ENCODE results near the gene CLEC18A.

CLEC18A gene

GRCh38 chr16:69936252-69936651, 14.9 kb upstream of the CLEC18A start (continued):
- TF ChIP-seq PATZ1 (CRISPR knock-in tag; IDR thresholded peaks at IDR 0.05; ENCODE audit: borderline replicate concordance), result no peak
- no peak for TF ChIP-seq ZNF8 (CRISPR knock-in tag; IDR thresholded peaks at IDR 0.05)
- TF ChIP-seq ARNTL (CRISPR knock-in tag; IDR thresholded peaks at IDR 0.05; ENCODE audit: borderline replicate concordance, low read depth), result no peak

GRCh38 chr16:69936751-69937211, 14.4 kb upstream of the CLEC18A start:
- no peak for ATAC-seq
- no peak for TF ChIP-seq CSDC2 (CRISPR knock-in tag; IDR thresholded peaks at IDR 0.05)

DNA sequence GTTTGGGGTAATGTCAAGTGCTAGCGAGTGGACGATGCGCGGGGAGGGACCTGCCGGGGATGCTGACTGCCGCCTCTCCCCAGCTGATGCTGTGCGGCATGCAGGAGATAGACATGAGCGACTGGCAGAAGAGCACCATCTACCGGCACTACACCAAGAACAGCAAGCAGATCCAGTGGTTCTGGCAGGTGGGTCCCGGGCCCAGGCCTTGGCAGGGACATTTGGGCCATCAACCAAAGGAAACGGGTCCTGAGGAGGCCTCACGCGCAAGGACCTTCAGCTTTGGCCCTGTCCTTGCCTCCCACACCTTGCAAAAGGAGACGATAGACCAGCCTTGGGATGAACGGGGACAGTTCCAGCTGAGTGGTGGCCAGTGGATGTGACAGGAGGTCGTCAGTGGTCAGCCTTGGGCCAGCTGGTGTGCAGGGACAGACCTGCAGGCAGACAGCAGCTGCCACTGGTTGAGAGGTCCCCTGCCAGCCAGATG, 13.6 kb upstream of the CLEC18A start:
- peak; percentile 58 for ATAC-seq
- TF ChIP-seq RARB (CRISPR knock-in tag; IDR thresholded peaks at IDR 0.05) (no peak), ZNF565 (CRISPR knock-in tag; conservative IDR thresholded peaks at IDR 0.05; ENCODE audit: low read depth) (no peak), ZFP30 (CRISPR knock-in tag; IDR thresholded peaks at IDR 0.05) (no peak), ZFP3 (CRISPR knock-in tag; IDR thresholded peaks at IDR 0.05) (no peak), TCF4 (CRISPR knock-in tag; IDR thresholded peaks at IDR 0.05; ENCODE audit: borderline replicate concordance) (no peak), BACH2 (CRISPR knock-in tag; IDR thresholded peaks at IDR 0.05; ENCODE audit: borderline replicate concordance) (no peak), PATZ1 (CRISPR knock-in tag; IDR thresholded peaks at IDR 0.05; ENCODE audit: borderline replicate concordance) (no peak), ZC3H10 (CRISPR knock-in tag; IDR thresholded peaks at IDR 0.05) (no peak), ISL1 (CRISPR knock-in tag; IDR thresholded peaks at IDR 0.05) (no peak), ZNF8 (CRISPR knock-in tag; IDR thresholded peaks at IDR 0.05) (no peak), GLIS3 (CRISPR knock-in tag; IDR thresholded peaks at IDR 0.05) (no peak), TOX (CRISPR knock-in tag; IDR thresholded peaks at IDR 0.05; ENCODE audit: borderline replicate concordance) (no peak), OSR1 (CRISPR knock-in tag; IDR thresholded peaks at IDR 0.05) (no peak), CSDC2 (CRISPR knock-in tag; IDR thresholded peaks at IDR 0.05) (no peak), SNAI2 (CRISPR knock-in tag; IDR thresholded peaks at IDR 0.05) (no peak), ESRRG (CRISPR knock-in tag; IDR thresholded peaks at IDR 0.05) (no peak), ARNTL (CRISPR knock-in tag; IDR thresholded peaks at IDR 0.05; ENCODE audit: borderline replicate concordance, low read depth) (no peak)
- TF ChIP-seq, protein P1, sequence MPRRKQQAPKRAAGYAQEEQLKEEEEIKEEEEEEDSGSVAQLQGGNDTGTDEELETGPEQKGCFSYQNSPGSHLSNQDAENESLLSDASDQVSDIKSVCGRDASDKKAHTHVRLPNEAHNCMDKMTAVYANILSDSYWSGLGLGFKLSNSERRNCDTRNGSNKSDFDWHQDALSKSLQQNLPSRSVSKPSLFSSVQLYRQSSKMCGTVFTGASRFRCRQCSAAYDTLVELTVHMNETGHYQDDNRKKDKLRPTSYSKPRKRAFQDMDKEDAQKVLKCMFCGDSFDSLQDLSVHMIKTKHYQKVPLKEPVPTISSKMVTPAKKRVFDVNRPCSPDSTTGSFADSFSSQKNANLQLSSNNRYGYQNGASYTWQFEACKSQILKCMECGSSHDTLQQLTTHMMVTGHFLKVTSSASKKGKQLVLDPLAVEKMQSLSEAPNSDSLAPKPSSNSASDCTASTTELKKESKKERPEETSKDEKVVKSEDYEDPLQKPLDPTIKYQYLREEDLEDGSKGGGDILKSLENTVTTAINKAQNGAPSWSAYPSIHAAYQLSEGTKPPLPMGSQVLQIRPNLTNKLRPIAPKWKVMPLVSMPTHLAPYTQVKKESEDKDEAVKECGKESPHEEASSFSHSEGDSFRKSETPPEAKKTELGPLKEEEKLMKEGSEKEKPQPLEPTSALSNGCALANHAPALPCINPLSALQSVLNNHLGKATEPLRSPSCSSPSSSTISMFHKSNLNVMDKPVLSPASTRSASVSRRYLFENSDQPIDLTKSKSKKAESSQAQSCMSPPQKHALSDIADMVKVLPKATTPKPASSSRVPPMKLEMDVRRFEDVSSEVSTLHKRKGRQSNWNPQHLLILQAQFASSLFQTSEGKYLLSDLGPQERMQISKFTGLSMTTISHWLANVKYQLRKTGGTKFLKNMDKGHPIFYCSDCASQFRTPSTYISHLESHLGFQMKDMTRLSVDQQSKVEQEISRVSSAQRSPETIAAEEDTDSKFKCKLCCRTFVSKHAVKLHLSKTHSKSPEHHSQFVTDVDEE (CRISPR knock-in tag; IDR thresholded peaks at IDR 0.05), result no peak
- TF ChIP-seq, protein P2, sequence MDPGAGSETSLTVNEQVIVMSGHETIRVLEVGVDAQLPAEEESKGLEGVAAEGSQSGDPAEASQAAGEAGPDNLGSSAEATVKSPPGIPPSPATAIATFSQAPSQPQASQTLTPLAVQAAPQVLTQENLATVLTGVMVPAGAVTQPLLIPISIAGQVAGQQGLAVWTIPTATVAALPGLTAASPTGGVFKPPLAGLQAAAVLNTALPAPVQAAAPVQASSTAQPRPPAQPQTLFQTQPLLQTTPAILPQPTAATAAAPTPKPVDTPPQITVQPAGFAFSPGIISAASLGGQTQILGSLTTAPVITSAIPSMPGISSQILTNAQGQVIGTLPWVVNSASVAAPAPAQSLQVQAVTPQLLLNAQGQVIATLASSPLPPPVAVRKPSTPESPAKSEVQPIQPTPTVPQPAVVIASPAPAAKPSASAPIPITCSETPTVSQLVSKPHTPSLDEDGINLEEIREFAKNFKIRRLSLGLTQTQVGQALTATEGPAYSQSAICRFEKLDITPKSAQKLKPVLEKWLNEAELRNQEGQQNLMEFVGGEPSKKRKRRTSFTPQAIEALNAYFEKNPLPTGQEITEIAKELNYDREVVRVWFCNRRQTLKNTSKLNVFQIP (CRISPR knock-in tag; IDR thresholded peaks at IDR 0.05; ENCODE audit: borderline replicate concordance, low read depth), result no peak
- TF ChIP-seq, protein P3, sequence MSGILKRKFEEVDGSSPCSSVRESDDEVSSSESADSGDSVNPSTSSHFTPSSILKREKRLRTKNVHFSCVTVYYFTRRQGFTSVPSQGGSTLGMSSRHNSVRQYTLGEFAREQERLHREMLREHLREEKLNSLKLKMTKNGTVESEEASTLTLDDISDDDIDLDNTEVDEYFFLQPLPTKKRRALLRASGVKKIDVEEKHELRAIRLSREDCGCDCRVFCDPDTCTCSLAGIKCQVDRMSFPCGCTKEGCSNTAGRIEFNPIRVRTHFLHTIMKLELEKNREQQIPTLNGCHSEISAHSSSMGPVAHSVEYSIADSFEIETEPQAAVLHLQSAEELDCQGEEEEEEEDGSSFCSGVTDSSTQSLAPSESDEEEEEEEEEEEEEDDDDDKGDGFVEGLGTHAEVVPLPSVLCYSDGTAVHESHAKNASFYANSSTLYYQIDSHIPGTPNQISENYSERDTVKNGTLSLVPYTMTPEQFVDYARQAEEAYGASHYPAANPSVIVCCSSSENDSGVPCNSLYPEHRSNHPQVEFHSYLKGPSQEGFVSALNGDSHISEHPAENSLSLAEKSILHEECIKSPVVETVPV (CRISPR knock-in tag; IDR thresholded peaks at IDR 0.05), result no peak
